H9 (cell line): Measurements from ENCODE around the gene HASPIN. TPM values are rescaled to one million over a fixed set of nuclear protein-coding genes. Genes with fewer than 3 reads are reported as not detected.

Experiments
- DNase-seq: peaks from one replicate; pipeline ENCODE4 v3.0.0-alpha.2; 2017
- H2AFZ ChIP-seq: one replicate; pipeline ENCODE4 v1.6.1; 2013; ENCODE audit warnings: mild to moderate bottlenecking, low read length, control low read depth, moderate library complexity
- H2AK5ac ChIP-seq: 2 replicates; pipeline ENCODE4 v1.6.1; 2013; ENCODE audit warnings: low read length, control low read depth, mixed read lengths; ENCODE audit not compliant: insufficient read length
- H2BK120ac ChIP-seq: one replicate; pipeline ENCODE4 v1.6.1; 2013; ENCODE audit warnings: low read depth, mild to moderate bottlenecking, low read length, control low read depth, inconsistent platforms; ENCODE audit not compliant: poor library complexity, severe bottlenecking
- H2BK12ac ChIP-seq: 2 replicates; pipeline ENCODE4 v1.6.1; 2013; ENCODE audit warnings: low read length, control low read depth, mixed read lengths, low read depth; ENCODE audit not compliant: insufficient read length
- H2BK15ac ChIP-seq: 2 replicates; pipeline ENCODE4 v1.6.1; 2013; ENCODE audit warnings: low read depth, low read length, control low read depth
- H2BK20ac ChIP-seq: one replicate; pipeline ENCODE4 v1.6.1; 2013; ENCODE audit warnings: low read depth, mild to moderate bottlenecking, low read length, control low read depth, inconsistent platforms; ENCODE audit not compliant: poor library complexity, severe bottlenecking
- H2BK5ac ChIP-seq: 2 replicates; pipeline ENCODE4 v1.6.1; 2013; ENCODE audit warnings: low read length, control low read depth, mixed read lengths; ENCODE audit not compliant: insufficient read length
- H3K14ac ChIP-seq: 2 replicates; pipeline ENCODE4 v1.6.1; 2013; ENCODE audit warnings: low read length, control low read depth; ENCODE audit not compliant: insufficient read depth
- H3K18ac ChIP-seq: 2 replicates; pipeline ENCODE4 v1.6.1; 2013; ENCODE audit warnings: low read depth, mild to moderate bottlenecking, mixed read lengths, low read length, control low read depth; ENCODE audit not compliant: insufficient read length
- H3K23ac ChIP-seq: 2 replicates; pipeline ENCODE4 v1.6.1; 2013; ENCODE audit warnings: low read length, control low read depth, mixed read lengths, low read depth; ENCODE audit not compliant: insufficient read length
- H3K23me2 ChIP-seq: 2 replicates; pipeline ENCODE4 v1.6.1; 2013; ENCODE audit warnings: low read depth, mild to moderate bottlenecking, mixed read lengths, low read length, control low read depth; ENCODE audit not compliant: insufficient read length, poor library complexity, severe bottlenecking
- H3K27ac ChIP-seq: 2 replicates; pipeline ENCODE4 v1.5.1; 2013; ENCODE audit warnings: low read length, control low read depth, mixed read lengths, low read depth; ENCODE audit not compliant: insufficient read length
- H3K27me3 ChIP-seq: 2 replicates; pipeline ENCODE4 v1.6.1; 2013; ENCODE audit warnings: low read length, control low read depth, inconsistent platforms; ENCODE audit not compliant: insufficient read depth
- H3K4ac ChIP-seq: 2 replicates; pipeline ENCODE4 v1.6.1; 2013; ENCODE audit warnings: low read depth, mild to moderate bottlenecking, control low read depth, inconsistent platforms, low read length, moderate library complexity
- H3K4me1 ChIP-seq: 2 replicates; pipeline ENCODE4 v1.6.1; 2013; ENCODE audit warnings: low read length, control low read depth, inconsistent platforms; ENCODE audit not compliant: insufficient read depth
- H3K4me2 ChIP-seq: 2 replicates; pipeline ENCODE4 v1.6.1; 2013; ENCODE audit warnings: low read length, control low read depth, mixed read lengths; ENCODE audit not compliant: insufficient read length, insufficient read depth
- H3K56ac ChIP-seq: 2 replicates; pipeline ENCODE4 v1.6.1; 2013; ENCODE audit warnings: low read depth, mild to moderate bottlenecking, mixed read lengths, low read length, control low read depth; ENCODE audit not compliant: insufficient read length
- H3K79me1 ChIP-seq: 2 replicates; pipeline ENCODE4 v1.6.1; 2013; ENCODE audit warnings: low read depth, mild to moderate bottlenecking, moderate library complexity, low read length, control low read depth, inconsistent platforms; ENCODE audit not compliant: insufficient read depth, poor library complexity, severe bottlenecking
- H3K79me2 ChIP-seq: 2 replicates; pipeline ENCODE4 v1.6.1; 2013; ENCODE audit warnings: low read length, control low read depth, inconsistent platforms; ENCODE audit not compliant: insufficient read depth
- H3K9ac ChIP-seq: 2 replicates; pipeline ENCODE4 v1.6.1; 2013; ENCODE audit warnings: low read length, control low read depth, mixed read lengths; ENCODE audit not compliant: insufficient read length; ENCODE audit errors: extremely low read depth
- H3K9me3 ChIP-seq: one replicate; pipeline ENCODE4 v1.6.1; 2013; ENCODE audit warnings: low read depth, low read length, inconsistent platforms; ENCODE audit not compliant: control insufficient read depth
- H3T11ph ChIP-seq: one replicate; pipeline ENCODE4 v1.6.1; 2013; ENCODE audit warnings: mild to moderate bottlenecking, low read length, control low read depth, inconsistent platforms
- H4K20me1 ChIP-seq: one replicate; pipeline ENCODE4 v1.6.1; 2013; ENCODE audit not compliant: control insufficient read depth, insufficient read length, insufficient read depth
- H4K5ac ChIP-seq: 2 replicates; pipeline ENCODE4 v1.6.1; 2013; ENCODE audit warnings: low read depth, mild to moderate bottlenecking, mixed read lengths, low read length, control low read depth; ENCODE audit not compliant: insufficient read length
- H4K8ac ChIP-seq: replicated peaks from 2 replicates; pipeline ENCODE4 v1.6.1; 2013; ENCODE audit warnings: low read length, control low read depth, mixed read lengths, low read depth; ENCODE audit not compliant: insufficient read length
- H4K91ac ChIP-seq: 2 replicates; pipeline ENCODE4 v1.6.1; 2013; ENCODE audit warnings: low read depth, mild to moderate bottlenecking, moderate library complexity, mixed read lengths, low read length, control low read depth; ENCODE audit not compliant: insufficient read length
- H3K27ac Mint-ChIP-seq, 3 experiments: 2 replicates in 2 of 3; 3 replicates in 1 of 3; pipeline ENCODE4 v1.8.0; 2020 to 2021; ENCODE audit warnings: mixed read lengths in 3 of 3, mild to moderate bottlenecking in 1 of 3, moderate library complexity in 1 of 3
- H3K27me3 Mint-ChIP-seq: 2 replicates; pipeline ENCODE4 v1.8.0; 2021; ENCODE audit warnings: low read depth, mild to moderate bottlenecking, moderate library complexity, mixed read lengths
- H3K36me3 Mint-ChIP-seq, 3 experiments: 2 replicates in 2 of 3; 3 replicates in 1 of 3; pipeline ENCODE4 v1.8.0; 2020 to 2021; ENCODE audit warnings: low read depth in 3 of 3, mixed read lengths in 3 of 3; ENCODE audit not compliant: insufficient read depth in 1 of 3
- H3K4me1 Mint-ChIP-seq, 2 experiments: 2 replicates each; pipeline ENCODE4 v1.8.0; 2020; ENCODE audit warnings: mixed read lengths in 2 of 2
- H3K4me3 Mint-ChIP-seq, 2 experiments: 2 replicates in 1 of 2; 3 replicates in 1 of 2; pipeline ENCODE4 v1.8.0; 2020 to 2021; ENCODE audit warnings: mild to moderate bottlenecking in 2 of 2, mixed read lengths in 2 of 2, moderate library complexity in 1 of 2
- H3K9me3 Mint-ChIP-seq, 2 experiments: 2 replicates in 1 of 2; 3 replicates in 1 of 2; pipeline ENCODE4 v1.8.0; 2020; ENCODE audit warnings: mild to moderate bottlenecking in 2 of 2, mixed read lengths in 2 of 2, moderate library complexity in 1 of 2
- WGBS: extraction: QIAGEN DNeasy Blood & Tissue Kit; methylation state at CpG from one replicate; pipeline ENCODE4 v1.1.7; 2013; ENCODE audit warnings: missing lambda C conversion rate, low lambda C conversion rate, mixed read lengths; ENCODE audit not compliant: insufficient read length; ENCODE audit errors: extremely low coverage; 5-methylcytosine and 5-hydroxymethylcytosine counted together
- total RNA-seq: library from RNA; stranded (reverse); gene quantifications from 2 replicates; pipeline ENCODE4 v1.2.1, GENCODE V29; 2021
- TF ChIP-seq, protein P1 (sequence below): fragments of 200-600 bp; sonication (generic); conservative IDR thresholded peaks from 3 replicates; pipeline ENCODE4 v1.8.0; 2021; ENCODE audit warnings: antibody characterized with exemption, mild to moderate bottlenecking

HASPIN gene
- total RNA-seq, 1 experiment from 2014 or later: 26.6 TPM

DNA sequence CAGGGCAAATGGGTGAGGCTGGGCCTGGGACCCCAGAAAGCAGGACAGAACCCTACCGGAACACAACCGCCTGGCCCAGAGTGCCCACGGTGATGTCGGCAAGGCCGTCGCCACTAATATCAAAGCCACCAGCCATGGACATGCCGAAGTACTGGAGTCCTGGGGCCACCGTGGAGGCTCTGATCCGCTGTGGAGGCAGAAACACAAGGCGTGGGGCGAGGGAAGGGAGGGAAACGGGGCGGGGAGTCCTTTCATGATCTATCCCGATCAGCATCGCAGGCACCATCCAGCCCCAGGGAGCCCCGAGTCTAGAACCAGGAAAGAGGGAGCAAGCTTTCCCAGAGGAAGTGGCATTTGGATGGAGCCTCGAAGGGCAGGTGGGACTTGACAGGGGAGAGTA lies 26.6 kb downstream of the HASPIN start:
- Histone ChIP-seq H3K9me3 (no peaks in the 10 kb centered on the region), H2BK5ac (no peak overlapping the region), H3K14ac (no peak overlapping the region), H3T11ph (no peak overlapping the region), H3K18ac (no peak overlapping the region), H2BK120ac (no peak overlapping the region), H3K79me1 (no peaks in the 10 kb centered on the region), H3K9ac (no peak overlapping the region), H4K8ac (no peak overlapping the region), H3K4ac (no peak overlapping the region), H2BK12ac (no peak overlapping the region), H3K23ac (no peak overlapping the region), H4K20me1 (no peaks in the 10 kb centered on the region), H3K27me3 (no peaks in the 10 kb centered on the region), H3K56ac (no peak overlapping the region), H2BK20ac (no peak overlapping the region), H2BK15ac (no peak overlapping the region), H4K91ac (no peak overlapping the region), H3K79me2 (no peaks in the 10 kb centered on the region), H3K4me2 (no peak overlapping the region), H4K5ac (no peak overlapping the region), H2AFZ (no peak overlapping the region), H3K4me1 (no peaks in the 10 kb centered on the region), H3K23me2 (peaks cover 1% of the 10 kb centered on the region), H2AK5ac (no peak overlapping the region), H3K27ac (no peak overlapping the region)
- H3K27ac Mint-ChIP-seq: no peak overlapping the region; a peak in 1 of 7 replicates
- no peaks in the 10 kb centered on the region; a peak in 1 of 7 replicates for H3K36me3 Mint-ChIP-seq
- H3K27me3 Mint-ChIP-seq: peaks cover 5% of the 10 kb centered on the region
- H3K4me1 Mint-ChIP-seq: peaks cover 8 to 20% of the 10 kb centered on the region in 2 experiments
- WGBS: no CpG with 5 or more reads among the region's 17 CpGs
- no peaks in the 10 kb centered on the region; a peak in 1 of 5 replicates for H3K9me3 Mint-ChIP-seq
- TF ChIP-seq, protein P1, sequence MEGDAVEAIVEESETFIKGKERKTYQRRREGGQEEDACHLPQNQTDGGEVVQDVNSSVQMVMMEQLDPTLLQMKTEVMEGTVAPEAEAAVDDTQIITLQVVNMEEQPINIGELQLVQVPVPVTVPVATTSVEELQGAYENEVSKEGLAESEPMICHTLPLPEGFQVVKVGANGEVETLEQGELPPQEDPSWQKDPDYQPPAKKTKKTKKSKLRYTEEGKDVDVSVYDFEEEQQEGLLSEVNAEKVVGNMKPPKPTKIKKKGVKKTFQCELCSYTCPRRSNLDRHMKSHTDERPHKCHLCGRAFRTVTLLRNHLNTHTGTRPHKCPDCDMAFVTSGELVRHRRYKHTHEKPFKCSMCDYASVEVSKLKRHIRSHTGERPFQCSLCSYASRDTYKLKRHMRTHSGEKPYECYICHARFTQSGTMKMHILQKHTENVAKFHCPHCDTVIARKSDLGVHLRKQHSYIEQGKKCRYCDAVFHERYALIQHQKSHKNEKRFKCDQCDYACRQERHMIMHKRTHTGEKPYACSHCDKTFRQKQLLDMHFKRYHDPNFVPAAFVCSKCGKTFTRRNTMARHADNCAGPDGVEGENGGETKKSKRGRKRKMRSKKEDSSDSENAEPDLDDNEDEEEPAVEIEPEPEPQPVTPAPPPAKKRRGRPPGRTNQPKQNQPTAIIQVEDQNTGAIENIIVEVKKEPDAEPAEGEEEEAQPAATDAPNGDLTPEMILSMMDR: no peak
- DNase-seq: no peak
- H3K4me3 Mint-ChIP-seq: no peak overlapping the region
